Left lung (tissue), 10 donors: Measurements from ENCODE around the gene PPP6R1. TPM values are rescaled to one million over a fixed set of nuclear protein-coding genes. Genes with fewer than 3 reads are reported as not detected.

Experiments used
- ATAC-seq: fragments of 200-7000 bp; cut with Tn5 transposase; one replicate; pipeline ENCODE4 v1.9.1; 2020; ENCODE audit warnings: moderate library complexity
- DNase-seq, 4 donors: peaks; one replicate each; pipeline ENCODE4 v3.0.0-alpha.2; 2013 to 2020
- H3K27ac ChIP-seq, 2 donors: fragments of 200-600 bp; sonication (generic) in 1 of 2; one replicate each; pipeline versions ENCODE4 v1.5.0 to v1.8.0; 2020 to 2021
- H3K27me3 ChIP-seq, 2 donors: fragments of 200-600 bp; sonication (generic) in 1 of 2; one replicate each; pipeline versions ENCODE4 v1.5.0 to v1.8.0; 2020 to 2021
- H3K36me3 ChIP-seq, 2 donors: fragments of 200-600 bp; sonication (generic) in 1 of 2; one replicate each; pipeline versions ENCODE4 v1.5.0 to v1.8.0; 2020 to 2021
- H3K4me1 ChIP-seq, 2 donors: fragments of 200-600 bp; one replicate each; pipeline ENCODE4 v1.8.0; 2021
- H3K4me3 ChIP-seq, 2 donors: fragments of 200-600 bp; sonication (generic) in 1 of 2; one replicate each; pipeline versions ENCODE4 v1.5.0 to v1.8.0; 2020 to 2021; ENCODE audit warnings: mild to moderate bottlenecking in 1 of 2
- H3K9me3 ChIP-seq, 2 donors: fragments of 200-600 bp; sonication (generic) in 1 of 2; one replicate each; pipeline versions ENCODE4 v1.5.0 to v1.8.0; 2020 to 2021
- intact Hi-C, 2 donors: fragments of 100-400 bp; cut with DNase I; formaldehyde crosslinking; loops; one replicate each; pipeline versions ENCODE4 v1.11.2 to v1.14.2; 2022
- polyA plus RNA-seq, 6 donors: library from polyadenylated mRNA; unstranded; fragments of 120-200 nt; gene quantifications; one replicate each; pipeline ENCODE4 v1.2.1, GENCODE V29; 2013; ENCODE audit not compliant: insufficient read length in 6 of 6
- total RNA-seq, 2 donors: library from RNA; stranded (reverse); fragmentation: NEBNext Ultra II Directional; extraction: Animal tissue kit (Norgen Biotek cat#: 25700); gene quantifications; one replicate each; pipeline ENCODE4 v1.2.1, GENCODE V29; 2021
- TF ChIP-seq, protein P1 (sequence below), 2 donors: fragments of 200-600 bp; sonication (generic) in 1 of 2; IDR thresholded peaks; one replicate each; pipeline versions ENCODE4 v1.5.0 to v1.8.0; 2021; ENCODE audit warnings: antibody characterized with exemption in 2 of 2
- donor health status: DM: no; HTN: yes; CAD: no.
- donor health status: DM: no; HTN: no; CAD: no.

PPP6R1 gene
- total and polyA plus RNA-seq, 8 donors = 33.4 to 81.8 (median 41.8) TPM

GRCh38 chr19:55196803-55197202 is 62.0 kb downstream of the PPP6R1 start:
- Histone ChIP-seq H3K27me3 (peaks cover 0 to 80% of the 10 kb centered on the region in 2 donors), H3K27ac (no peak overlapping the region), H3K36me3 (no peaks in the 10 kb centered on the region), H3K4me1 (no peaks in the 10 kb centered on the region), H3K9me3 (no peaks in the 10 kb centered on the region), H3K4me3 (no peak overlapping the region)
- intact Hi-C loops = no loop called here
- ATAC-seq (no peak), DNase-seq (no peak)
- TF ChIP-seq, protein P1, sequence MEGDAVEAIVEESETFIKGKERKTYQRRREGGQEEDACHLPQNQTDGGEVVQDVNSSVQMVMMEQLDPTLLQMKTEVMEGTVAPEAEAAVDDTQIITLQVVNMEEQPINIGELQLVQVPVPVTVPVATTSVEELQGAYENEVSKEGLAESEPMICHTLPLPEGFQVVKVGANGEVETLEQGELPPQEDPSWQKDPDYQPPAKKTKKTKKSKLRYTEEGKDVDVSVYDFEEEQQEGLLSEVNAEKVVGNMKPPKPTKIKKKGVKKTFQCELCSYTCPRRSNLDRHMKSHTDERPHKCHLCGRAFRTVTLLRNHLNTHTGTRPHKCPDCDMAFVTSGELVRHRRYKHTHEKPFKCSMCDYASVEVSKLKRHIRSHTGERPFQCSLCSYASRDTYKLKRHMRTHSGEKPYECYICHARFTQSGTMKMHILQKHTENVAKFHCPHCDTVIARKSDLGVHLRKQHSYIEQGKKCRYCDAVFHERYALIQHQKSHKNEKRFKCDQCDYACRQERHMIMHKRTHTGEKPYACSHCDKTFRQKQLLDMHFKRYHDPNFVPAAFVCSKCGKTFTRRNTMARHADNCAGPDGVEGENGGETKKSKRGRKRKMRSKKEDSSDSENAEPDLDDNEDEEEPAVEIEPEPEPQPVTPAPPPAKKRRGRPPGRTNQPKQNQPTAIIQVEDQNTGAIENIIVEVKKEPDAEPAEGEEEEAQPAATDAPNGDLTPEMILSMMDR (IDR thresholded peaks at IDR 0.05) = no peak

DNA sequence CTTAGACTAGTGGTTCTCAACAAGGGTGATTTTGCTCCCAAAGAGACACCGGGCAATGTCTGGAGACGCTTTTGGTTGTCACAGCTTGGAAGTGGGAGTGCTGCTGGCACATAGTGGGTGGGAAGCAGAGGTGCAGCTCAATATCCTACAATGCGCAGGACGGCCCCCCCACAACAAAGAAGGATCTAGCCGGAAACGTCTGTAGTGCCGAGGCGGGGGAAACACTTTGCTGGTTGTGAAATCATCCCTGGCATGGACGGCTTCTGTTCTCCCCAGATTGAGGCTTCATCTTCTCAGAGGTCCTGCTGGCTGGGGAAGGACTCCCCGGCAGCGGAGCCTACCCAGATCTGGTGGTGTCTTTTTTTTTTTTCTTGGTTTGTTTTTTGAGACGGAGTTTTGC is 65.3 kb downstream of the PPP6R1 start:
- Histone ChIP-seq H3K4me1 (no peaks in the 10 kb centered on the region), H3K27me3 (peaks cover 0 to 53% of the 10 kb centered on the region in 2 donors), H3K9me3 (no peaks in the 10 kb centered on the region), H3K36me3 (no peaks in the 10 kb centered on the region), H3K27ac (no peak overlapping the region), H3K4me3 (no peak overlapping the region)
- TF ChIP-seq, protein P1 (IDR thresholded peaks at IDR 0.05) = no peak
- ATAC-seq = no peak
- no peak for DNase-seq
- intact Hi-C loops = no loop called here

DNA sequence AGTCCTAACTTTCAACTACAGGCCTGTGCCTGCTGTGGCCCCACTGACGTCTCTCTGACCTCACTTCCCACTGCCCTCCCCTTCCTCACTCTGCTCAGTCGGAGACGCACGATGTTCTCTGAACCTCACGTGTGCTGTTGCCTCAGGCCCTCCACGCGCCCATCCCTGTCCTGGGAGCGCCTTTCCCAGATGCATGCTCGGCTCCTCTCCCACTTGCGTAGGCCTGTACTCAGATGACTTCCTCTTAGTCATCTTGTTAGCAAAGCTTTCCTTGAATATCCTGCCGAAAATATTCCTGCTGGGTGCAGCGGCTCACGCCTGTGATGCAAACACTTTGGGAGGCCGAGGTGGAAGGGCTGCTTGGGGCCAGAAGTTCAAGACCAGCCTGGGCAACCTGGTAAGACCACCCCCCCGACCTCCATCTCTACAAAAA is 69.4 kb downstream of the PPP6R1 start:
- DNase-seq (no peak), ATAC-seq (peak; percentile 29)
- H3K9me3 ChIP-seq = no peaks in the 10 kb centered on the region
- H3K36me3 ChIP-seq = no peaks in the 10 kb centered on the region
- H3K27me3 ChIP-seq = peaks cover 0 to 53% of the 10 kb centered on the region in 2 donors
- no peak overlapping the region for H3K27ac ChIP-seq
- TF ChIP-seq, protein P1 (IDR thresholded peaks at IDR 0.05) = no peak
- intact Hi-C loops = no loop called here
- no peak overlapping the region for H3K4me3 ChIP-seq
- H3K4me1 ChIP-seq = no peaks in the 10 kb centered on the region

DNA sequence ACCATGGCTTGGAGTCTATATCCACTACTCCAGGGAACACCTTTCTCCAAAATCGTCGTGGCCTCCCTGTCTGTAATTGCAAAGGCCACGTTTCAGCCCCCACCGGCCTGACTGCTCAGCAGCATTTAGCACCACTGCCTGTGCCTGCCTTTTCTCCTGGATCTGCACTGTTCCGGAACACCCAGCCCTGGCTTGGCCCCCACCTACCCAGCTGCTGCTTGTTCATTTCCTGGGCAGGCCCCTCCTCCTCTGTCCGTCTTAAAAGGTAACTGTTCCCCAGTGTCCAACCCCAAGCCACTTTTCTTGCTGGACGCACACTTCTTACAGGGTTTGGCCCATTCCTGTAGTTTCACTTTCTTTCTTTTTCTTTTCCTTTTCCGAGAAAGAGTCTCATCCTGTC is 70.2 kb downstream of the PPP6R1 start:
- H3K27me3 ChIP-seq = peaks cover 0 to 54% of the 10 kb centered on the region in 2 donors
- no peak overlapping the region for H3K4me3 ChIP-seq
- H3K9me3 ChIP-seq = no peaks in the 10 kb centered on the region
- H3K36me3 ChIP-seq = no peaks in the 10 kb centered on the region
- TF ChIP-seq, protein P1 (IDR thresholded peaks at IDR 0.05) = no peak
- H3K27ac ChIP-seq = no peak overlapping the region
- DNase-seq = no peak
- ATAC-seq = no peak
- intact Hi-C loops = no loop called here
- H3K4me1 ChIP-seq = no peaks in the 10 kb centered on the region

- DNase-seq (no peak), ATAC-seq (no peak)
- no peak overlapping the region for H3K4me3 ChIP-seq
- no peaks in the 10 kb centered on the region for H3K4me1 ChIP-seq
- no peaks in the 10 kb centered on the region for H3K36me3 ChIP-seq
- no peaks in the 10 kb centered on the region for H3K9me3 ChIP-seq
- intact Hi-C loops = no loop called here
- H3K27me3 ChIP-seq = peaks cover 6 to 58% of the 10 kb centered on the region in 2 donors
- no peak overlapping the region for H3K27ac ChIP-seq
- TF ChIP-seq, protein P1 (IDR thresholded peaks at IDR 0.05) = no peak
Measured at GRCh38 chr19:55186080-55186479, 72.7 kb downstream of the PPP6R1 start.
